ENCODE measurements around the gene RHOH. TPM values are rescaled to one million over a fixed set of nuclear protein-coding genes. Genes with fewer than 3 reads are reported as not detected.

Gene RHOH
- total RNA-seq, 1 experiment from 2014 or later, result not detected

DNA sequence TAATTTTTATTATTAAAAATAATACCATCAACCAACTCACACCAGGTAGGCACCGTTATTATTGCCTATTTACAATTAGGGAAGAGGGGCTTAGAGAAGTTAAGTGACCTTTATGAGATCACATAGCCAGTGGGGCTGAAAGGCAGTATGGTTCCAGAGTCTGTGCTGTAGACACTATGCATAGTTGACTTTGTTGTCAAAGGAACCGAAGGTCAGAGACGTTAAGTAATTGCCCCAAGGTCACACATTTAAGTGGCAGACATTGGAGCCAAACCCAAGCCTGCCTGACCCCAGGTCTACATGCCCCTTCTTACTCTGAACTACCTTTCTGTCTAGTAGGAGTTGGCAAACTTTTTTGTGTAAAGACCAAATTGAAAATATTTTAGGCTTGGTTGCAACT is 36.4 kb downstream of the RHOH start:
- TF ChIP-seq, protein P1, sequence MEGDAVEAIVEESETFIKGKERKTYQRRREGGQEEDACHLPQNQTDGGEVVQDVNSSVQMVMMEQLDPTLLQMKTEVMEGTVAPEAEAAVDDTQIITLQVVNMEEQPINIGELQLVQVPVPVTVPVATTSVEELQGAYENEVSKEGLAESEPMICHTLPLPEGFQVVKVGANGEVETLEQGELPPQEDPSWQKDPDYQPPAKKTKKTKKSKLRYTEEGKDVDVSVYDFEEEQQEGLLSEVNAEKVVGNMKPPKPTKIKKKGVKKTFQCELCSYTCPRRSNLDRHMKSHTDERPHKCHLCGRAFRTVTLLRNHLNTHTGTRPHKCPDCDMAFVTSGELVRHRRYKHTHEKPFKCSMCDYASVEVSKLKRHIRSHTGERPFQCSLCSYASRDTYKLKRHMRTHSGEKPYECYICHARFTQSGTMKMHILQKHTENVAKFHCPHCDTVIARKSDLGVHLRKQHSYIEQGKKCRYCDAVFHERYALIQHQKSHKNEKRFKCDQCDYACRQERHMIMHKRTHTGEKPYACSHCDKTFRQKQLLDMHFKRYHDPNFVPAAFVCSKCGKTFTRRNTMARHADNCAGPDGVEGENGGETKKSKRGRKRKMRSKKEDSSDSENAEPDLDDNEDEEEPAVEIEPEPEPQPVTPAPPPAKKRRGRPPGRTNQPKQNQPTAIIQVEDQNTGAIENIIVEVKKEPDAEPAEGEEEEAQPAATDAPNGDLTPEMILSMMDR (conservative IDR thresholded peaks at IDR 0.05), result no peak
- no peak for TF ChIP-seq EZH2 (IDR thresholded peaks at IDR 0.05; ENCODE audit: low read depth)

DNA sequence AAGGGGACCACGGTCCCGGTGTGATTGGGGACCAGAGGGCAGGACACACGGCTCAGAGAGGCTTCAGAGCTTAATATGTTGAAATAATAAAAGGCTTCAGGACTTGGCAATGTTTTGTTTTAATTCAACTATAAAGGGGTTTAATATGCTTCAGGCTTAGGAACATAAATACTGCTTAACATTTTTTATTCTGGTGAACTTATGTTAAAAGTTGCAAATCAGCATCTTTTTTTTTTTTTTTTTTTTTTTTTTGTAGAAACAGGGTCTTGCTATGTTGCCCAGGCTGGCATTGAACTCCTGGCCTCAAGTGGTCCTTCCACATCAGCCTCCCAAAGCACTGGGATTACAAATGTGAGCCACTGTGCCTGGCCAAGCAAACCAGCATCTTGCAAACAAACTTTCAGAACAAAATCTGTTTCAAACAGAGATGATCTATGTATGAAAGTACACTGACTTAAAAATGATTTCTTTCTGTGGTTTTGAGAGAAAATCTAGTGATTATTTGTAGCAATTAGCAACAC is 37.7 kb downstream of the RHOH start:
- no peak overlapping the region for H2AFZ ChIP-seq
- DNase-seq, result no peak
- no peaks in the 10 kb centered on the region for H3K27me3 ChIP-seq (ENCODE audit: insufficient read depth, low read depth)
- no peak for TF ChIP-seq EZH2 (IDR thresholded peaks at IDR 0.05; ENCODE audit: low read depth)
- TF ChIP-seq, protein P1 (conservative IDR thresholded peaks at IDR 0.05), result no peak
- ChIA-PET POLR2A (ENCODE audit: unreplicated experiment) (no interaction called here), CTCF (no interaction called here)
- H3K27ac ChIP-seq, result no peak overlapping the region
- H3F3A ChIP-seq (ENCODE audit: insufficient read depth, low read depth), result no peaks in the 10 kb centered on the region
- no peak overlapping the region for H3K4me3 ChIP-seq
- no peaks in the 10 kb centered on the region for H3K9me2 ChIP-seq (ENCODE audit: insufficient read depth)
- intact Hi-C loops (cut with micrococcal nuclease; ENCODE audit: unreplicated experiment), result no loop called here
- no peak overlapping the region for H3K4me2 ChIP-seq
- no peaks in the 10 kb centered on the region for H3K36me3 ChIP-seq (ENCODE audit: low read depth)
- H3K4me1 ChIP-seq (replicated peaks; ENCODE audit: insufficient read depth), result no peaks in the 10 kb centered on the region
- no TSS peak for BruUV-seq (replicated peaks)
- H4K20me1 ChIP-seq (ENCODE audit: insufficient read depth), result no peaks in the 10 kb centered on the region
- H3K9me3 ChIP-seq (ENCODE audit: insufficient read depth, low read depth), result no peaks in the 10 kb centered on the region
- no peaks in the 10 kb centered on the region for H3K79me2 ChIP-seq (ENCODE audit: low read depth)

More for the DNA sequence above, 36.4 kb downstream of the RHOH start:
- Histone ChIP-seq H3K27me3 (ENCODE audit: insufficient read depth, low read depth) (no peaks in the 10 kb centered on the region), H3K4me2 (no peak overlapping the region), H3K79me2 (ENCODE audit: low read depth) (no peaks in the 10 kb centered on the region), H3K9me2 (ENCODE audit: insufficient read depth) (no peaks in the 10 kb centered on the region), H3K27ac (no peak overlapping the region), H3K4me3 (no peak overlapping the region), H3K36me3 (ENCODE audit: low read depth) (no peaks in the 10 kb centered on the region), H2AFZ (no peak overlapping the region), H4K20me1 (ENCODE audit: insufficient read depth) (no peaks in the 10 kb centered on the region), H3K9me3 (ENCODE audit: insufficient read depth, low read depth) (no peaks in the 10 kb centered on the region), H3F3A (ENCODE audit: insufficient read depth, low read depth) (no peaks in the 10 kb centered on the region), H3K4me1 (replicated peaks; ENCODE audit: insufficient read depth) (no peaks in the 10 kb centered on the region)
- BruUV-seq (replicated peaks), result no TSS peak
- DNase-seq, result no peak
- CTCF ChIA-PET, result interaction anchor here (0.6 kb wide), 1 partner anchor 369 kb away, joined by 11 read pairs; no protein-coding TSS in a partner anchor
- POLR2A ChIA-PET (ENCODE audit: unreplicated experiment), result no interaction called here
- intact Hi-C loops (cut with micrococcal nuclease; ENCODE audit: unreplicated experiment), result no loop called here

DNA sequence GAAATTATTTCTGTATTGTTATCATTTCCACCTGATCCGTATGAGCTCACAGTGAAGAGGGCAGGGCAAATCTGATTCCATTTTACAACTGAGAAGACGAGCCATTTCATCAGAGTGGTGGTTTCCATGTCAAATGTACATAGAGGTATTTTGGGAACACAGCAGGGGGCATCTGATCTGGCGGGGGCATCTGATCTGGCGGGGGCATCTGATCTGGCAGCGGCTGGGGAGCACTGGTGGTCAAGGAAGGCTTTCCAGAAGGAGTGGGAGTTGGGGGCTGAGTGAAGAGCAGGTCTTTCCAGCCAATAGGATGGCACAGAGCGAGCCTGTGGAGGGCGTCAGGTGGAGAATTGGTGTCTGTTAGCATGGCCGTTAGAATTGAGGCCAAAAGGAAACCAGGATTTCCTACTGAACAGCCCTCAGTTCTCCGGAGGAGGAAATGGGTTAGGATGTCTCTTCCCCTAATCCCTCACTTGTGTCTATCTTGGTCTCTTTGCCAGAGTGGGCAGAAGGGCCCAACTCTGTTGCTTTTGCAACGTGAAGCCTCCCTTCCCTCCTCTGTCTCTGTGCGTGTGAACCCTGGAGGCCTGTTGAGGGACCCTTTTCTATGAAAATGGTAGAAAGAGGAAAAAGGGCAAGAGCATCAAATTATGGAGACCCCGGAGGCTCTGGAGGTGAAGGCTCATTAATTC is 41.3 kb downstream of the RHOH start:
- Histone ChIP-seq H3K9me3 (ENCODE audit: insufficient read depth, low read depth) (no peaks in the 10 kb centered on the region), H3K27me3 (ENCODE audit: insufficient read depth, low read depth) (no peaks in the 10 kb centered on the region), H3K36me3 (ENCODE audit: low read depth) (no peaks in the 10 kb centered on the region), H4K20me1 (ENCODE audit: insufficient read depth) (no peaks in the 10 kb centered on the region), H3K4me2 (no peak overlapping the region), H3K4me1 (replicated peaks; ENCODE audit: insufficient read depth) (no peaks in the 10 kb centered on the region), H3K4me3 (no peak overlapping the region), H3F3A (ENCODE audit: insufficient read depth, low read depth) (no peaks in the 10 kb centered on the region), H3K9me2 (ENCODE audit: insufficient read depth) (no peaks in the 10 kb centered on the region), H3K27ac (no peak overlapping the region), H2AFZ (no peak overlapping the region), H3K79me2 (ENCODE audit: low read depth) (no peaks in the 10 kb centered on the region)
- TF ChIP-seq, protein P1 (conservative IDR thresholded peaks at IDR 0.05), result no peak
- no peak for TF ChIP-seq EZH2 (IDR thresholded peaks at IDR 0.05; ENCODE audit: low read depth)
- no peak for DNase-seq
- ChIA-PET CTCF (no interaction called here), POLR2A (ENCODE audit: unreplicated experiment) (interaction anchor here (0.7 kb wide), 1 partner anchor 1309 kb away, joined by 19 read pairs; no protein-coding TSS in a partner anchor)
- intact Hi-C loops (cut with micrococcal nuclease; ENCODE audit: unreplicated experiment), result no loop called here
- no TSS peak for BruUV-seq (replicated peaks)

Measured in PC-9 (cell line).